Stimulated activated CD4-positive, alpha-beta T cell treated with anti-CD3 and anti-CD28 coated beads, Interleukin-1b, Interleukin-23, amount 100 ng/mL, for 24 hours (primary cell): ENCODE measurements around the gene SIRT6.
A peak's percentile ranks its signal among the peaks of the same experiment; 100 is the strongest.
"Not testable (repeated sequence)": the region's sequence is repeated elsewhere in the genome, so short reads cannot be mapped to it uniquely, and the experiment has no call there.

Experiments used
- DNase-seq, 4 experiments: peaks; one replicate each; pipeline ENCODE4 v3.0.0-alpha.2; 2020; ENCODE audit warnings: low read depth in 4 of 4, low spot score in 1 of 4

SIRT6 gene

DNA sequence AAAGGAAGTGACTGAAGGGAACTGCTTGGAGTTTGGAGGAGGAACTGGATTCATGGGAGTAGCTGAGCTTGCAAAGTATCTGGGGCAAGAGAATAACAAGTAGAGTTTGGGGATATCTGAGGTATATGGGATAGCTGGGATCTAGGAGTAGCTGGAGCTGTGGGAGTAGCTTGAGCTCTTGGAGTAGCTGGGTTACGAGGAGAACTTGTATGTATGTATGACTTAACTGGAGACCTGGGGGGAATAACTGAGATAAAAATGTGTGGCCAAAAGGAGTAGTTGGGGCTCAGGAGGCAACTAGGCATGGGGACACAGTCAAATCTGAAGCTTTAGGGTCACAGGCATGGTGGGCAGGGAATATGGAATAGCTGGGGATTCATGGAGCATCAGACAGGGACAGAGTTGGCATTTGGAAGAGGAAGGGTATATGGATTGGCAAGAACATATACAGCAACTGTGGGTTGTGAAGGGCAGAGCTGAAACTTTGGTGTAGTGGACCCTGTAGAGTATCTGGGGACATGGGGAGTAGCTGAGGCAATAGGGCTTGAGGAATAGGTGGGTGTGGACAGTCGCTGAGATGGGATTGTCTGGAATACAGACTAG, 18.7 kb upstream of the SIRT6 start:
- no peak for DNase-seq

- DNase-seq, result no peak
These were observed 17.4 kb upstream of the SIRT6 start for GRCh38 chr19:4199699-4200293.

GRCh38 chr19:4198467-4199126, 16.2 kb upstream of the SIRT6 start:
- DNase-seq, result no peak

DNA sequence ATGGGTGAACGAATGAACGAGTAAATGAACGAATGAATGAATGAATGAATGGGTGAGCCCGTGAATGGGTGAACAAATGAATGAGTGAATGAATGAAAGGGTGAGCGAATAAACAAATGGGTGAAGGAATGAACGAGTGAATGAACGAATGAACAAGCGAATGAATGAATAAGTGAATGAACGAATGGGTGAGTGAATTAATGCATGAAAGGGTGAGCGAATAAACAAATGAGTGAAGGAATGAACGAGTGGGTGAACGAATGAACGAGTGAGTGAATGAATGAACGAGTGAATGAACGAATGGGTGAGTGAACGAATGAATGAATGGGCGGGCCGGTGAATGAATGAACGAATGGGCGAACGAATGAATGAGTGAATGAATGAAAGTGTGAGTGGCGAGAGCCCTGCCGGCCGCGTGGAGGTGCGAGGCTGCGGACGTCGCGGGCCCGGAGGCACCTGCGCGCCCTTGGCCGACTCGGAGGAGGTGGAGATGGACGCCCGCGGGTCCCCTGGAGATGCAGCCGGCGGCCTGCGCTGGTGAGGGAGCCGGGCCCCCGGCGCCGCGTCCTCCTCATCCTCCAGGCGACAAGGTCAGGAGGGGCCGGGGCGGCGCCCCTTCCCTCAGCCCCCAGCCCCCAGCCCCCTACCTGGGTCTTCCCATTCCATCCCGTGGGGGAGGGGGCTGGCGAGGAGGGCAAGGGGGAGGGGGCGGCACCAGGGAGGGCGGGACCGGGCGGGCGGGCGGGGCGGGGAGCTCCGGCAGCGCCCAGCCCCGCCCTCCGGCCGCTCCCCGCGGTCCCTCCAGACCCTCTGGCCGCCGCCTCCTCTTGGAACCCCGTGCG, 15.5 kb upstream of the SIRT6 start:
- no peak for DNase-seq

DNA sequence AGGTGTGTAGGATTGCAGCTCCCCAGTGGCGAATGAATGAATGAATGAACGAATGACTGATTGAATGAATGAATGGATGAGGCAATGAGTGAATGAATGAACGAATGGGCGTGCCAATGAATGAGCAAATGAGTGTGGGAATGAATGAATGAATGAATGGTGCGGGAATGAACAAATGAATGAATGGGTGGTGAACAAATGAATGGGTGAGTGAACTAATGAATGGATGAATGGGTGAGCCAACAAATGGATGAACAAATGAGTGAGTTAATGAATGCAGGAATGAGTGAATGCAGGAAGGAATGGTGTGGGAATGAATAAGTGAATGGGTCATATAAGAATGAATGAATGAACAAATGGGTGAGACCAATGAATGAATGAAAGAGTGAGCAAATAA, 14.9 kb upstream of the SIRT6 start:
- DNase-seq, result no peak

- no peak for DNase-seq
These were observed 14.3 kb upstream of the SIRT6 start for GRCh38 chr19:4196587-4197148.

- DNase-seq, result no peak
These were observed 13.6 kb upstream of the SIRT6 start for GRCh38 chr19:4196009-4196408.

- DNase-seq, result no peak
These were observed 12.0 kb upstream of the SIRT6 start for GRCh38 chr19:4194353-4194752.

GRCh38 chr19:4192537-4192936, 10.2 kb upstream of the SIRT6 start:
- not testable (repeated sequence) for DNase-seq

GRCh38 chr19:4189641-4190040, 7.3 kb upstream of the SIRT6 start:
- DNase-seq, result no peak

DNA sequence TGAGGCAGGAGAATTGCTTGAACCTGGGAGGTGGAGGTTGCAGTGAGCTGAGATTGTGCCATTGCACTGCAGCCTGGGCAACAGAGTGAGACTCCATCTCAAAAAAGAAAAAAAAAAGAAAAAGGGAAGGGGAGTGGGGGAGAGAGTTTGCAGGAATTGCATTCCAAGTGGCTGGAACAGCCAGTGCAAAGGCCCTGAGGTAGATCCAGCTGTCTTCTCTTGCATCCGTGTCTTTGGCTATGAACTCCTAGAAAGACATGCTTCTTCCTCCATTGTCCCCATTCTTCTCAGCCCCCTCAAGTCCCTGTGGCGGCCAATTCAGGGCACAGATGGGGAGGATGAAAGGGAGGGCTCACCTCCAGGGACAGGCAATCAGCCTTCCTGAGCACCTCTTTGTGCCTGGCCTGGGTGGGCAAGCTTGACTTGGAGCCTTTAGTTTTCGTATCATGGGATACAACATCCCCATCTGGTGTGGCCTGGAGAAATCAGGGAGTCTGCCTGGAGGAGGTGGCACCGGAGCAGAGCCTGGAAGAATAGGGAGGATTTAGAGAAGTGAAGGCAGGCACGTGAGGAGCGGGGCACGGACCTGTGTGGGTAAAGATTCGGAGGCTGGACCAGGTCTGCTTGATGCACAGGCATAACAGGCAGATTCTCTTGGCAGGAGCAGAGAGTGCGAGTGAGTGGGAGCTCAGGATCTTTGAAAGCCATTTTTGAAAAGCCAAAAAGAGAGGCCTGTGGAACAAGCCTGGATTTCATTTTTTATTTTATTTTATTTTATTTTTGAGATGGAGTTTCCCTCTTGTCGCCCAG, 5.2 kb upstream of the SIRT6 start:
- DNase-seq, result no peak

DNA sequence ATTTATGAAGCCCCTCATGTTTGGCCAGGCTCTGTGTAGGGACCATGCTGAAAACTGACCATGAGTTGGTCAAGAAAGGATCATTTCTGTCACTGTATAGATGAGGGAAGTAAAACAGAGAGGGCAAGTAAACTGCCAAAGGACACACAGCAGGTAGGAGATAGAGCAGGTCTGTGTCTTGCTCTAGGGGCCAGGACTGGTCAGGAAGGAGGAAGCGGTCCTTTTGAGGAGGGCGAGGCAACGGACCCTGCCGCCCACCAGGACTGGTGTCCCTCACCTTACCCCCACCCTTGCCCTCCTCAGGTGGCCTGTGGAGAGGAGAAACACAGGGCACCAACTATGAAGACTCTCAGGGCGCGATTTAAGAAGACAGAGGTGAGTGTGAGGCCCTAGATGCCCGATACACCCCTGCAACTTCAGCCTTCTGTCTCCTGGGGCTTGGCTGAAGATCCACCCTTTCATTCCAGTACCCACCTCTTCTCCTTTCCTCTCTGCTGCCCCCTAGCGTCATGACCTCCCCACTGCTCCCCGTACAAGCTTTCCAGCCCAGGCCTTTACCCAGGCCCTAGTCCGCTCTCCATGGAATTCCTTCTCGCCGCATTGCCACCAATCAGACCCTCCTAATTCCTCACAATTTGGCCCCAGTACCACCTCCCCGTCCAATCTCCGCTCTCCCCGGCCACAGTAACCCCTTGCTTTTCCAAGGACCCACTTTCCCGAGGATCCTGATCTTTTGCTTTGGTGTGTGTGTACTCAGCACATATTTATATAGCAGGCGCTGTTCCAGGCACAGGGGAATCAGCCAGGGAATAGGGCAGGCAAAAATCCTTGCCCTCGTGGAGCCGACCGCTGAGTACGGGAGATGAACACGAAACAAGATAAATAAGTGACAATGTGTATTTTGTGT, 4.0 kb upstream of the SIRT6 start:
- DNase-seq, result peak; percentile 70 to 88 (median 78)

DNA sequence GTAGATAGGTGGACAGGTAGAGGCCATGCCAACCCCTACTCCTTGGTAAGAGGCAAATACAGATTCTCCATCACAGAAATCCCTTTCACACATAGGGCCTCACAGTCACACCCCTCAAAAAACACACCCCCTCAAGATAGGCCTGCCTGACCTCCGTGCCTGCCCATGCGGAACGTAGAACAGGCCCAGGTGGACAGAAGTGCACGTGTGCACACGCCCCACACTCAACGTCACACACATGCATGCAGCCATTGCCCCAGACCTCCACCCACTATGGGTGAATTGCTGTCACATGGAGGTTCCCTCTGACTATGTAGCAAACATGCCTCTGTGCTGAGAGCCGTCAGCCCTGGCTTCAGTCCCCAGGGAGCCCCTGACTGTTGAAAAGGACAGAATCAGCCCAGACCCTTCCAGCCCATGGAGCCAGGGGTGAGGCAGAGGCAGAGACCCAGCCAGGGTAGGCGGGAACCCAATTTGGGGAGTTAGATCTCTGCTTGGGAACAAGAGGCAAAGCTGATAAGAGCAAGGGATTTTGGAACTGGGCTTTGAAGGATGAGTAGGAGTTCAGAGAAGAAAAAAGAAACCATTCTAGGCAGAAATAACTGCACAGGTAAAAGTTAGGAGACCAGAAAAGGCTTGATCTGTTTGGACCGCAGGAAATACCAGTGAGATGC, 3.2 kb upstream of the SIRT6 start:
- DNase-seq, result no peak

GRCh38 chr19:4184718-4185352, 2.5 kb upstream of the SIRT6 start:
- DNase-seq, result no peak

DNA sequence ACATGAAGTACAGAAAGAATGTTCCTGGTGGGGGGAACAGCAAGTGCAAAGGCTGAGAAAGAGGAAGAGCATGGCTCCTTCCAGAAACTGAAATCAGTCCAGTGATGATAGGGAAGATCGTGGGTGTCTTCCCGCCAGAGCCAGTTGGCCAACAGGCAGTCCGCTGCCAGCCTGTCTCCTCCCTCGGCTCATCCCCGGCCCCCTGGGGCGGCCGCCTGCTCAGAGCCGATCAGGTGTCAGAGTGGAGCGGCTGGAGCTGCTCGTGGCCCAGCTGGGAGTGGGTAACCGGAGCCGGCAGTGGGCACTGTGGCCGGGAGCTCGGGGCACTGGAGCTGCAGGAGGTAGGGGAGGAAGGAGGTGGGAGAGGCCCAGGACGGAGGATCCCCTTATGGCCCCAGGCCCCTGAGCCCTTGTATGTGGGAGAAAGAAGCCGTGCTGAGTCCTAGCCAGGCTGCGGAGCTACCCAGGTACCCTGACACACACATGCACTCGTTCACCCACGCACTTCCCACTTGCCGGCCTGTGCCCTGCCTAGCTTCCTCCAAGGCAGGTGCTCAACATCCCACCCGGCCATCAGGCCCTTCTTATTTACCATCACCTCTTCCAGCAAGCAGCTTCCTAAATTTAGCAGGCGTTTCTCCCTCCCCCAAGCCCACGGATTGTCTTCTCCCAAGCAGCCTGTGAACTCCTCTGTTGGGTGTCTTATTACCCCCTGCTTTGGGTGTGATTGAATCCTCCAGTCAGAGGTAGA, 1.8 kb upstream of the SIRT6 start:
- DNase-seq, result no peak

DNA sequence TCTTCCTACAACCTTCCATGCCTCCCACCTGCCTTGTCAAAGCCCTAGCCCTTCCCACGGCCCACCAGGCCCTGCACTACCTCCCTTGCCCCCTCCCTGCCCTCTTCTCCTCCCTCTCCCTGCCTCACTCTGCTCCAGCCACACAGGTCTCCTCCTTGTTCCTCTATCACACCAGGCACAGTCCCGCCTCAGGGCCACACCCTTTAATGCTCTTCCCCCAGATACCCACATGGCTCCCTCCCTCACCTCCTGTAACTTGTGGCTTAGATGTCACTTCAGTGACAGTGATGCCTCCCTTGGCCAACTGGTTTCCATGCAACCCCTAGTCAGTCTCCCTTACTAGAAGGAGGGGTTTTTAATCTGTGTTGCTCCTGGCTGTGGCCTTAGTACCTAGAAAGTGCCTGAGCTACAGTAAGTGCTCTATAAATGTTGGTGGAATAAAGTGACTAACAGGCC, 1.3 kb downstream of the SIRT6 start:
- DNase-seq, result no peak

- DNase-seq, result no peak
These were observed 3.4 kb downstream of the SIRT6 start for GRCh38 chr19:4178990-4179389.

DNA sequence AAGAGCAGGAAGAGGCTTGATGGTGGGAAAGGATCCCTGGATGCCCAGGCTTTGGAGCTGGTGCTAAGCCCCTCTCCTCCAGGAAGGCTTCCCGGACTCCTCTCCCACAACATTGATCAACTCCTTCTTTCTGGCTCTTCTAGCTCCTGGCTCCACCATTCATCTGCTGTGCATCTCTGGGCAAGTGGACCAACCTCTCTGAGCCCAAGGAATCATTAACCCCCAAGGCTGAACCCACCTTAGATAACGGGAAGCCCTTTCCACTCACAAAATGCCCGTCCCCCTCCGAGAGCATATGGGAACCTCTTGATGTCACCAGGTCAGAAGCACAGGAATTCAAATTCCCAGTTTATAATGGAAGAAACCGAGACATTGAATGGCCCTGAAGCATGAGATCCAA, 5.2 kb downstream of the SIRT6 start:
- DNase-seq, result no peak
